GM23338 (cell line): ENCODE results near the gene HSPA1B.

Source experiments
- EZH2phosphoT487 ChIP-seq: fragments of 200-600 bp; sonication (generic); IDR thresholded peaks from one replicate; pipeline ENCODE4 v1.8.1; 2018; ENCODE audit warnings: antibody characterized with exemption; ENCODE audit not compliant: unreplicated experiment
- ZNF114 ChIP-seq: fragments of 250-450 bp; sonication (Bioruptor Pico); IDR thresholded peaks from 2 replicates; pipeline ENCODE4 v1.5.0; 2020; ENCODE audit warnings: mild to moderate bottlenecking, moderate library complexity
- TF ChIP-seq, protein P1 (sequence below), 2 experiments: fragments of 200-600 bp in 1 of 2; sonication (generic) in 1 of 2; conservative IDR thresholded peaks; 2 replicates each; pipeline versions ENCODE4 v1.5.1 to v1.6.1; 2016 to 2017; ENCODE audit warnings: antibody characterized with exemption in 2 of 2, low read depth in 2 of 2, mild to moderate bottlenecking in 2 of 2, moderate library complexity in 1 of 2

DNA sequence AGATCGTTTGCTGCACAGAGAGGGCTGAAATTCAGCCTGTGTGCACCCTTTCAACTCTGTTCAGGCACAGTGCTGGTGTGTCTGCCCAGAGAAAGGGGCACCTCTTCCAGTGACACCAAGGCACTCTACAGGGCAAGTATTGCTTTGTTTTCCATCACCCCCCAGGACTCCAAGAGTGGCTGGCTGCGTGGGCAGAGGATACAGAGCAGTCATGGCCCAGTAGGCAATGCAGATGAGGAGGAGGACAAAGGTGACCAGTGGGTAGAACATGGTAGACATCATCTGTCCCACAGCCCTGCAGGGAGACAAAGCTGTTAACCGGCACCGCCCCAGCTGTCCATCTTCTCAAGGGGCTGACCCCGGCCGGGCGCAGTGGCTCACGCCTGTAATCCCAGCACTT lies 41.8 kb downstream of the HSPA1B start:
- TF ChIP-seq EZH2phosphoT487: no peak
- TF ChIP-seq, protein P1, sequence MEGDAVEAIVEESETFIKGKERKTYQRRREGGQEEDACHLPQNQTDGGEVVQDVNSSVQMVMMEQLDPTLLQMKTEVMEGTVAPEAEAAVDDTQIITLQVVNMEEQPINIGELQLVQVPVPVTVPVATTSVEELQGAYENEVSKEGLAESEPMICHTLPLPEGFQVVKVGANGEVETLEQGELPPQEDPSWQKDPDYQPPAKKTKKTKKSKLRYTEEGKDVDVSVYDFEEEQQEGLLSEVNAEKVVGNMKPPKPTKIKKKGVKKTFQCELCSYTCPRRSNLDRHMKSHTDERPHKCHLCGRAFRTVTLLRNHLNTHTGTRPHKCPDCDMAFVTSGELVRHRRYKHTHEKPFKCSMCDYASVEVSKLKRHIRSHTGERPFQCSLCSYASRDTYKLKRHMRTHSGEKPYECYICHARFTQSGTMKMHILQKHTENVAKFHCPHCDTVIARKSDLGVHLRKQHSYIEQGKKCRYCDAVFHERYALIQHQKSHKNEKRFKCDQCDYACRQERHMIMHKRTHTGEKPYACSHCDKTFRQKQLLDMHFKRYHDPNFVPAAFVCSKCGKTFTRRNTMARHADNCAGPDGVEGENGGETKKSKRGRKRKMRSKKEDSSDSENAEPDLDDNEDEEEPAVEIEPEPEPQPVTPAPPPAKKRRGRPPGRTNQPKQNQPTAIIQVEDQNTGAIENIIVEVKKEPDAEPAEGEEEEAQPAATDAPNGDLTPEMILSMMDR (conservative IDR thresholded peaks at IDR 0.05; ENCODE audit: low read depth in 2 of 2): no peak
- TF ChIP-seq ZNF114 (CRISPR knock-in tag): no peak
